22Rv1 (cell line): ENCODE measurements around the gene UBE2E2.

Source experiments
- CTCF ChIP-seq: fragments of 450-650 bp; IDR thresholded peaks from 2 replicates; pipeline ENCODE4 v1.5.1; 2017; ENCODE audit warnings: mild to moderate bottlenecking
- ZFX ChIP-seq: fragments of 450-650 bp; IDR thresholded peaks from 2 replicates; pipeline ENCODE4 v1.6.1; 2017; ENCODE audit warnings: antibody characterized with exemption, borderline replicate concordance

GRCh38 chr3:23277688-23278087 is 74.6 kb downstream of the UBE2E2 start:
- TF ChIP-seq CTCF (no peak), ZFX (no peak)
